Inferior parietal cortex (tissue), 1 donor: ENCODE data around the gene CAD.

Experiments used
- DNase-seq: peaks from one replicate; pipeline ENCODE4 v3.0.0-alpha.2; 2016; ENCODE audit errors: extremely low spot score

The CAD gene

GRCh38 chr2:27198627-27199026 is 18.5 kb upstream of the CAD start:
- no peak for DNase-seq

- no peak for DNase-seq
These were observed 17.9 kb upstream of the CAD start for GRCh38 chr2:27199241-27199640.

- no peak for DNase-seq
These were observed 15.5 kb upstream of the CAD start for GRCh38 chr2:27201675-27202074.

GRCh38 chr2:27202854-27203253 is 14.3 kb upstream of the CAD start:
- no peak for DNase-seq

- DNase-seq, result no peak
These were observed 13.4 kb upstream of the CAD start for GRCh38 chr2:27203741-27204140.

GRCh38 chr2:27204566-27204965 is 12.6 kb upstream of the CAD start:
- no peak for DNase-seq

- DNase-seq, result no peak
These were observed 12.0 kb upstream of the CAD start for GRCh38 chr2:27205206-27205605.

GRCh38 chr2:27206346-27206745 is 10.8 kb upstream of the CAD start:
- DNase-seq, result no peak

GRCh38 chr2:27208486-27209050 is 8.6 kb upstream of the CAD start:
- DNase-seq, result no peak

GRCh38 chr2:27209621-27210401 is 7.4 kb upstream of the CAD start:
- no peak for DNase-seq

- peak; percentile 16 for DNase-seq
These were observed 5.8 kb upstream of the CAD start for GRCh38 chr2:27211241-27211942.

- peak; percentile 86 for DNase-seq
These were observed 5.1 kb upstream of the CAD start, which contains the start of the genes ATRAID and SLC5A6 for GRCh38 chr2:27211943-27212625. ATRAID (plus strand) TSS chr2:27212041; CDS start chr2:27212369, 328 bp downstream. SLC5A6 (minus strand) TSS chr2:27212268; CDS start chr2:27207650, 4,618 bp downstream.

- no peak for DNase-seq
These were observed 4.3 kb upstream of the CAD start for GRCh38 chr2:27212626-27213471.

- DNase-seq, result no peak
These were observed 2.2 kb upstream of the CAD start for GRCh38 chr2:27214941-27215340.

- no peak for DNase-seq
These were observed 592 bp upstream of the CAD start for GRCh38 chr2:27216416-27217137.

GRCh38 chr2:27218614-27219013 is 1.4 kb downstream of the CAD start:
- DNase-seq, result no peak

- no peak for DNase-seq
These were observed 1.9 kb downstream of the CAD start for GRCh38 chr2:27219091-27219490.

GRCh38 chr2:27220091-27220490 is 2.9 kb downstream of the CAD start:
- DNase-seq, result no peak

- no peak for DNase-seq
These were observed 4.0 kb downstream of the CAD start for GRCh38 chr2:27221166-27221565.

- no peak for DNase-seq
These were observed 5.2 kb downstream of the CAD start for GRCh38 chr2:27222407-27222806.

GRCh38 chr2:27223416-27223815 is 6.2 kb downstream of the CAD start:
- no peak for DNase-seq
